Parathyroid adenoma (tissue), 2 donors: ENCODE data around the gene GFPT2.

ENCODE experiments used
- H2AFZ ChIP-seq: fragments of 300-600 bp; sonication (generic); one replicate; pipeline ENCODE4 v1.7.0; 2017; ENCODE audit warnings: antibody characterized with exemption, mild to moderate bottlenecking
- H3K27ac ChIP-seq: fragments of 300-600 bp; sonication (generic); one replicate; pipeline ENCODE4 v1.7.0; 2017
- H3K27me3 ChIP-seq: fragments of 300-600 bp; sonication (generic); one replicate; pipeline ENCODE4 v1.7.0; 2017; ENCODE audit warnings: low read length; ENCODE audit not compliant: control insufficient read depth, insufficient read depth
- H3K36me3 ChIP-seq: fragments of 300-600 bp; sonication (generic); one replicate; pipeline ENCODE4 v1.7.0; 2017; ENCODE audit warnings: low read length; ENCODE audit not compliant: control insufficient read depth, insufficient read depth
- H3K4me1 ChIP-seq: fragments of 300-600 bp; sonication (generic); one replicate; pipeline ENCODE4 v1.7.0; 2017; ENCODE audit warnings: control low read depth
- H3K4me2 ChIP-seq: fragments of 300-600 bp; sonication (generic); one replicate; pipeline ENCODE4 v1.7.0; 2017; ENCODE audit warnings: low read length
- H3K4me3 ChIP-seq: fragments of 300-600 bp; sonication (generic); one replicate; pipeline ENCODE4 v1.7.0; 2017; ENCODE audit warnings: low read depth, low read length
- H3K79me2 ChIP-seq: fragments of 300-600 bp; sonication (generic); one replicate; pipeline ENCODE4 v1.7.0; 2017; ENCODE audit warnings: control low read depth
- H3K9ac ChIP-seq: fragments of 300-600 bp; sonication (generic); one replicate; pipeline ENCODE4 v1.7.0; 2017; ENCODE audit warnings: mild to moderate bottlenecking
- H3K9me3 ChIP-seq: fragments of 300-600 bp; sonication (generic); one replicate; pipeline ENCODE4 v1.7.0; 2017; ENCODE audit warnings: low read length; ENCODE audit not compliant: control insufficient read depth
- CTCF ChIP-seq: fragments of 300-600 bp; sonication (generic); IDR thresholded peaks from one replicate; pipeline ENCODE4 v1.7.0; 2017; ENCODE audit warnings: antibody characterized with exemption, mild to moderate bottlenecking
- donor health status: primary hyperparathyroidism.

The GFPT2 gene

GRCh38 chr5:180328296-180329137, 24.6 kb downstream of the GFPT2 start:
- Histone ChIP-seq H3K4me2 (no peak overlapping the region), H3K9me3 (no peaks in the 10 kb centered on the region), H3K4me3 (no peak overlapping the region), H3K4me1 (no peaks in the 10 kb centered on the region), H3K27me3 (no peaks in the 10 kb centered on the region), H2AFZ (no peak overlapping the region), H3K36me3 (no peaks in the 10 kb centered on the region), H3K79me2 (no peaks in the 10 kb centered on the region), H3K27ac (no peak overlapping the region), H3K9ac (no peak overlapping the region)
- TF ChIP-seq CTCF, result peak; percentile 72

GRCh38 chr5:180326989-180327565, 26.1 kb downstream of the GFPT2 start:
- Histone ChIP-seq H3K27ac (no peak overlapping the region), H3K9me3 (no peaks in the 10 kb centered on the region), H3K27me3 (no peaks in the 10 kb centered on the region), H3K79me2 (no peaks in the 10 kb centered on the region), H3K4me1 (no peaks in the 10 kb centered on the region), H3K4me3 (no peak overlapping the region), H3K9ac (no peak overlapping the region), H3K36me3 (no peaks in the 10 kb centered on the region), H3K4me2 (no peak overlapping the region), H2AFZ (no peak overlapping the region)
- no peak for TF ChIP-seq CTCF

- Histone ChIP-seq H3K4me3 (no peak overlapping the region), H3K9me3 (no peaks in the 10 kb centered on the region), H3K27me3 (no peaks in the 10 kb centered on the region), H3K27ac (no peak overlapping the region), H3K79me2 (no peaks in the 10 kb centered on the region), H3K4me2 (no peak overlapping the region), H3K36me3 (no peaks in the 10 kb centered on the region), H2AFZ (no peak overlapping the region), H3K4me1 (no peaks in the 10 kb centered on the region), H3K9ac (no peak overlapping the region)
- TF ChIP-seq CTCF, result no peak
Measured at GRCh38 chr5:180324601-180324950, 28.6 kb downstream of the GFPT2 start.

GRCh38 chr5:180323941-180324600, 29.1 kb downstream of the GFPT2 start:
- Histone ChIP-seq H3K4me2 (no peak overlapping the region), H3K4me3 (no peak overlapping the region), H3K36me3 (no peaks in the 10 kb centered on the region), H3K4me1 (no peaks in the 10 kb centered on the region), H3K79me2 (no peaks in the 10 kb centered on the region), H3K9ac (no peak overlapping the region), H3K9me3 (no peaks in the 10 kb centered on the region), H3K27ac (no peak overlapping the region), H3K27me3 (no peaks in the 10 kb centered on the region), H2AFZ (no peak overlapping the region)
- TF ChIP-seq CTCF, result no peak
